Measurements from ENCODE around the gene THAP11. TPM values are rescaled to one million over a fixed set of nuclear protein-coding genes. Genes with fewer than 3 reads are reported as not detected.
A peak's percentile ranks its signal among the peaks of the same experiment; 100 is the strongest.
"Not testable (repeated sequence)": the region's sequence is repeated elsewhere in the genome, so short reads cannot be mapped to it uniquely, and the experiment has no call there.

The THAP11 gene
- total RNA-seq, 1 experiment from 2014 or later: 105 TPM

GRCh38 chr16:67834242-67834614 is 7.9 kb upstream of the THAP11 start:
- no peak for DNase-seq (ENCODE audit: low read depth)

GRCh38 chr16:67837190-67837589 is 4.9 kb upstream of the THAP11 start:
- not testable (repeated sequence) for DNase-seq (ENCODE audit: low read depth)

DNA sequence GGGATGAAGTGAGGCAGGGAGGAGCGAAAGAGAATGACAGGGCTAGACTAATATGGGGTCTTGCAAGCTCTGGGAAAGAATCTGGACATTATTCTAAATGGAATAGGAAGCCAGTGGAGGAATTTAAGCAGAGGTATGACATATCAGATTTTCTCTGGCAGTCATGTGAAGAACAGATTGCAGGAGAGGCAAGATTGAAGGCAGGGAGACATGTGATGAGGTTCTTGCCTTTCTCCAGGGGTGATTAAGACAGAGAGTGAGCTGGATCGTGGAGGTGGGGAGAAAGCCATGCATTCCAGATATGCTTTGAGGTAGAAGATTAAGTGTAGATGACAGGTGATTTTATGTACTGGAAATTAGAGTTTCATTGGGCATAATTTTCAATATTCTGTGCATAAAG is 4.3 kb upstream of the THAP11 start:
- DNase-seq (ENCODE audit: low read depth): no peak

DNA sequence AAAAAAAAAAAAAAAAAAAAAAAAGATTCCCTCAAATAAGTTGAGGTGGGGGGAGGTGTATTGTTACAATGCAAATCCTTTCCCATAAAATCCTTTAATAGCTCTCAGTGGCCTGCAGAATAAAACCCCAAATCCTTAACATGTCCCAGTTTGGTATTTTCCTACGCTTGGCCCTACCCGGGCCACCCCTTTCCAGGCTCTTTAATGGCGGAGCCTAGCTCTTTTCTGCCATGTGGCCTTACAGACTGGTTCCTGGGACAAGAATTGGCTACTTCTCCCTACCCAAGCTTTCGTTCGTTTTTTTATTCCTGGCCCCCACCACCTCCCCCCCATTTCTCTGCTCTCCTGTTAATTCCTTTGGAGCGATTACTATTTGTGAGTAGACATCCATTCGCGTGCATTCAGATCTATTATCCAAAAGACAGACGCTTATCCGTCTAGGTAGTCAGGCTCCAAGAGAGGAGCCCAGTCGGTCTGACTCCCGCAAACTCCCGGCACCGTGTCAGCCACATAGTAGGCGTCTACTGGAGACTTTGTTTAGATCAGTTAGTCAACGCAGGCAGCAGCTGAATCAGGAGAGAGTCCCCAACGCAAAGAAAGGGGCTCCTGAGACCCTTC is 813 bp upstream of the THAP11 start:
- no peak for DNase-seq (ENCODE audit: low read depth)

DNA sequence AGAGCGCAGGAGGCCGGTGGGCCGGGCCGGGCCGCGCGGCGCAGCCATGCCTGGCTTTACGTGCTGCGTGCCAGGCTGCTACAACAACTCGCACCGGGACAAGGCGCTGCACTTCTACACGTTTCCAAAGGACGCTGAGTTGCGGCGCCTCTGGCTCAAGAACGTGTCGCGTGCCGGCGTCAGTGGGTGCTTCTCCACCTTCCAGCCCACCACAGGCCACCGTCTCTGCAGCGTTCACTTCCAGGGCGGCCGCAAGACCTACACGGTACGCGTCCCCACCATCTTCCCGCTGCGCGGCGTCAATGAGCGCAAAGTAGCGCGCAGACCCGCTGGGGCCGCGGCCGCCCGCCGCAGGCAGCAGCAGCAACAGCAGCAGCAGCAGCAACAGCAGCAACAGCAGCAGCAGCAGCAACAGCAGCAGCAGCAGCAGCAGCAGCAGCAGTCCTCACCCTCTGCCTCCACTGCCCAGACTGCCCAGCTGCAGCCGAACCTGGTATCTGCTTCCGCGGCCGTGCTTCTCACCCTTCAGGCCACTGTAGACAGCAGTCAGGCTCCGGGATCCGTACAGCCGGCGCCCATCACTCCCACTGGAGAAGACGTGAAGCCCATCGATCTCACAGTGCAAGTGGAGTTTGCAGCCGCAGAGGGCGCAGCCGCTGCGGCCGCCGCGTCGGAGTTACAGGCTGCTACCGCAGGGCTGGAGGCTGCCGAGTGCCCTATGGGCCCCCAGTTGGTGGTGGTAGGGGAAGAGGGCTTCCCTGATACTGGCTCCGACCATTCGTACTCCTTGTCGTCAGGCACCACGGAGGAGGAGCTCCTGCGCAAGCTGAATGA is 606 bp downstream of the THAP11 start:
- DNase-seq (ENCODE audit: low read depth): peak; percentile 49

- no peak for DNase-seq (ENCODE audit: low read depth)
Observed at GRCh38 chr16:67843343-67843765, 1.2 kb downstream of the THAP11 start.

DNA sequence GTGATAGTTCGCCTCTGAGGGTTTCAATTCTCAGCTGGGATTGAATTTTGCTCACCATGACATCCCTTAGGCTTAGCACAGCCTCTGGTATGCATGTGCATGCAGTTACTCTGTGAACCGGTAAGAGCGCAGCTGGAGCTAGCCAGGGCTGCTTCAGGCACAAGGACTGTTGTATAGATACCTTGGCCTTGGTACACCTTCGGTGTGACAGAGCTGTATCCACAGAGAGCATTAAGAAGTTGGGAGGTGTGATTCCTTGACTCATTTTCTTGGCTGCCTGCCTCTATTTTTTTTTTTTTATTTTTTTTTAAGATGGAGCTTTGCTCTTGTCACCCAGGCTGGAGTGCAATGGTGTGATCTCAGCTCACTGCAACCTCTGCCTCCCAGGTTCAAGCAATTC is 2.4 kb downstream of the THAP11 start:
- peak; percentile 30 for DNase-seq (ENCODE audit: low read depth)

- no peak for DNase-seq (ENCODE audit: low read depth)
Observed at GRCh38 chr16:67845291-67846062, 3.4 kb downstream of the THAP11 start.

DNA sequence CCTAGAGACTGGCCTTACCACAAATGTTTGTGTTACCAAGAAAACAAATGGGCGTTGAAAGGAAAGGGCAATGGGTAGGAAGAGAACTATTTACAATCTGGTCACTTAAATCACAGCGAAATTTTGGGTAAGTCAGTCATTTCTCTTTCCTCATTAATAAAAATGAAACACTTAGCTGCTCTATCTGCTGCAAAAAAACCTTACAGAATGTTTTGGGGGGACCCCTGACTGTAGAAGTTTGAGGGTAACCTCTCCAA is 3.9 kb downstream of the THAP11 start:
- DNase-seq (ENCODE audit: low read depth): no peak

GRCh38 chr16:67846320-67847063 is 4.4 kb downstream of the THAP11 start, which contains the start of gene NUTF2:
NUTF2 (plus strand) TSS chr16:67846933; CDS start chr16:67865131, 18,198 bp downstream.
- peak; percentile 96 for DNase-seq (ENCODE audit: low read depth)

DNA sequence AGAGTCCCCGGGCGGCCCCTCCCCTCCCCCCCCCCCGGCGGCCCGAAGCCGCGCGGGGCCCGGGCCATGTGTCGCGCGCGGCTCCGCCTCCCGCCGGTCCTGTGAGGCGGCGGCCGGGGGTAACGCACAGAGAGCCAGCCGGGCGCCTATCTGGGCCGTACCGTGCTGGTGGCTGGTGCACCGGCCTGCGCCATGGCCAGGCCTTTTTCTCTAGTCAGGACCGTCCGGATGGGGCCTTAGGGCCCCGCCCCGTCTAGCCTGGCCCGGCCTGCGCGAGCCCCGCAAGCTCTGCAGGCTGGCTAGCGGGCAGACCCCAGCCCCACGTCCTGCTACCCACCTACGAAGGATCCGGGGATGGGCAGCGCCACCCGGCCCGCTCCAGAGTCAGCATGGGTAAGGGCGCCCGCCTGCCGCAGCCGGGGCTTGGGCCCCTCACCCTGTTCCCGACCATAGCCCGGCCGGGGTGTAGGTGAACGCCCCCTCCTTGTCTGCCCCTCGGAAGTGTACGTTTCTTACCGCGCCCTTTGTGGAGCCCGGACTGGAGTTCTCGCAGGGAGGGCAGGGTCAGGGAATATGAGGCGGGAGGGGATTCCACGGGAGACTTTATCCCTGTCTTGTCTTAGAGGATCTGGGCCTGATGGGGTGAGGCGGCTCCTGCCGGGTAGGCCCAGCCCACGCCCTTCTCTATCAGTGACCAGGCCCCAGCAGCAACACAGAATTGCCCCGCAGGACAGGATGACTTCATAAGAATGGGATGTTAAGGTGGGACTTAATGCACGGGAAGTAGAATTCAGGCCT is 5.1 kb downstream of the THAP11 start, which contains the start of gene CENPT:
Gene CENPT (minus strand): TSS at position 630 of the 798 bp plus-strand sequence. CDS start 13,834 bp downstream, outside the sequence.
- peak; percentile 50 for DNase-seq (ENCODE audit: low read depth)

GRCh38 chr16:67848118-67848517 is 6.0 kb downstream of the THAP11 start:
- no peak for DNase-seq (ENCODE audit: low read depth)

DNA sequence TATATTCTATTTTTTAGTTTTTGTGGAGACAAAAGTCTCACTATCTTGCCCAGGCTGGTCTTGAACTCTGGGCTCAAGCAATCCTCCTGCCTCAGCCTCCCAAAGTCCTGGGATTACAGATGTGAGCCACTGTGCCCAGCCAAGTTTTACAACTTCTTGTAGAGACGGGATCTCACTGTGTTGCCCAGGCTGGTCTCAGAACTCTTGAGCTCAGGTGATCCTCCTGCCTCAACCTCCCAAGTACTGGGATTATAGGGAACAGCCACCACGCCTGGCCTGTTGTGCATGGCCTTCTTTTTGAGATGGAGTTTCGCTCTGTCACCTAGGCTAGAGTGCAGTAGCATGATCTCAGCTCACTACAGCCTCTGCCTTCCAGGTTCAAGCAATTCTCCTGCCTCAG is 11.6 kb downstream of the THAP11 start:
- DNase-seq (ENCODE audit: low read depth): no peak

- no peak for DNase-seq (ENCODE audit: low read depth)
Observed at GRCh38 chr16:67855789-67856188, 13.7 kb downstream of the THAP11 start.

GRCh38 chr16:67856927-67857546 is 14.9 kb downstream of the THAP11 start:
- no peak for DNase-seq (ENCODE audit: low read depth)

- DNase-seq (ENCODE audit: low read depth): peak; percentile 91
Observed at GRCh38 chr16:67857547-67858233, 15.6 kb downstream of the THAP11 start.

DNA sequence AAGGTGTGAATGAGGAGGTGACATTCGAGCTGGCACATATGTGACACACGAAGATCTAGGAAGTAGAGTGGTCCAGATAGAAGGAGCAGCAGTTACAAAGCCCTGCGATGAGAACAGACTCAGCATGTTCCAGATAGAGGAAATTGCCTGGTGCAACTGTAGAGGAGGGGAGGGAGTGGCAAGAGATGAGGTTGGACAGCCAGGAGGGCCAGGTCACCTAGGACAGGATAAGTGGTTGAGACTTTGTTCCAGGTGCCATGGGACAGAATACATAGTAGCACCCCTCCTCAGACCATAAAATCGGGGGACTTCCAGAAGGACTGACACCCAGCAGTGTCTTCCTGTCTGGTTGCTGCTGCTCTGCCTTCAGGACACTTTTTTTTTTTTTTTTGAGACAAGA is 16.4 kb downstream of the THAP11 start:
- DNase-seq (ENCODE audit: low read depth): no peak

- DNase-seq (ENCODE audit: low read depth): no peak
Observed at GRCh38 chr16:67860589-67861398, 18.7 kb downstream of the THAP11 start.

DNA sequence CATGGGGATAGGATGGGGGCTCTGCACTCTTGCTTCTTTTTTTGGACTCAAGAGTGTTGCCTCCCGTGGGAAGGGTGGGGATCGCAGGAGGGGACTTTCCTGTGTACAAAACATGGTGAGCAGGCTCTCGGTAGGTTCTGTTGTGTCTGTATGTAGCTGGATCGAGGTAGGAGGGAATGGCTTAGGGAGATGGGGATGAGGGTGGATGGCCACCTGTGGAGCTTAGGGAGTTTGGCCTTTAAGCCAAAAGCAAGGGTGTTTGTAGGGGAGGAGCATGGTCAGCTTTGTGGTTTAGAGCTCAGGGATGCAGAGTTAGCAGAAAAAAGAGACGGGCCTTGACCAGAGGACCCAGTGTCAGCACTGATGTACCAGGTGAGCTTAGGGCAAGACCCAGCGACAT is 19.8 kb downstream of the THAP11 start:
- no peak for DNase-seq (ENCODE audit: low read depth)

Measured in HT1080 (cell line).